Breast epithelium (tissue), 3 donors: Measurements from ENCODE around the gene WRNIP1.

Experiments used
- CTCF ChIP-seq, 3 donors: fragments of 450-650 bp; IDR thresholded peaks; one replicate each; pipeline ENCODE4 v1.5.1; 2016 to 2017; ENCODE audit warnings: antibody characterized with exemption in 3 of 3, mild to moderate bottlenecking in 3 of 3, moderate library complexity in 3 of 3
- POLR2AphosphoS5 ChIP-seq, 3 donors: sonication (generic); formaldehyde crosslinking; IDR thresholded peaks; one replicate each; pipeline ENCODE4 v1.6.1; 2017; ENCODE audit warnings: antibody characterized with exemption in 3 of 3

- TF ChIP-seq CTCF (IDR thresholded peaks at IDR 0.05) (no peak), POLR2AphosphoS5 (IDR thresholded peaks at IDR 0.05) (no peak)
These were observed 9.7 kb upstream of the WRNIP1 start for GRCh38 chr6:2755456-2755855.
